PC-3 (cell line): ENCODE data around the gene ZNF354C.

Experiments used
- CTCF ChIP-seq: fragments of 300-600 bp; sonication (generic); conservative IDR thresholded peaks from 2 replicates; pipeline ENCODE4 v1.5.1; 2017; ENCODE audit warnings: antibody characterized with exemption, low read depth, mild to moderate bottlenecking, low read length
- EZH2 ChIP-seq: fragments of 300-600 bp; sonication (generic); IDR thresholded peaks from one replicate; pipeline ENCODE4 v1.6.1; 2017; ENCODE audit warnings: antibody characterized with exemption, mild to moderate bottlenecking, low read length; ENCODE audit not compliant: unreplicated experiment
- EZH2phosphoT487 ChIP-seq: fragments of 300-600 bp; sonication (generic); IDR thresholded peaks from 2 replicates; pipeline ENCODE4 v1.6.1; 2018; ENCODE audit warnings: mild to moderate bottlenecking, antibody characterized with exemption, low read length, borderline replicate concordance

GRCh38 chr5:179128041-179128365 lies 67.8 kb downstream of the ZNF354C start:
- TF ChIP-seq EZH2 (no peak), CTCF (no peak), EZH2phosphoT487 (no peak)
